Ascending aorta (tissue), 2 donors: Measurements from ENCODE around the gene ARHGAP40. TPM values are rescaled to one million over a fixed set of nuclear protein-coding genes. Genes with fewer than 3 reads are reported as not detected.

Experiments used
- DNase-seq, 2 donors: peaks; one replicate each; pipeline ENCODE4 v3.0.0-alpha.2; 2019; ENCODE audit warnings: low spot score in 2 of 2
- H3K27ac ChIP-seq, 2 donors: fragments of 200-600 bp; sonication (generic); one replicate each; pipeline ENCODE4 v1.5.1; 2016 to 2017; ENCODE audit warnings: mild to moderate bottlenecking in 1 of 2
- H3K27me3 ChIP-seq: fragments of 200-600 bp; sonication (generic); one replicate; pipeline ENCODE4 v1.5.1; 2017
- H3K36me3 ChIP-seq, 2 donors: fragments of 200-600 bp; sonication (generic); one replicate each; pipeline ENCODE4 v1.5.1; 2016
- H3K4me1 ChIP-seq, 2 donors: fragments of 200-600 bp; sonication (generic); one replicate each; pipeline ENCODE4 v1.5.1; 2016 to 2017; ENCODE audit warnings: mild to moderate bottlenecking in 1 of 2
- H3K4me3 ChIP-seq, 2 donors: fragments of 200-600 bp; sonication (generic); one replicate each; pipeline ENCODE4 v1.5.1; 2016 to 2017; ENCODE audit warnings: mild to moderate bottlenecking in 1 of 2
- H3K9me3 ChIP-seq, 2 donors: fragments of 200-600 bp; sonication (generic); one replicate each; pipeline ENCODE4 v1.5.1; 2016
- CTCF ChIP-seq, 3 experiments: fragments of 200-600 bp in 2 of 3; fragments of 450-650 bp in 1 of 3; sonication (generic) in 2 of 3; IDR thresholded peaks; one replicate each; pipeline ENCODE4 v1.5.1; 2016 to 2019; ENCODE audit warnings: antibody characterized with exemption in 3 of 3, mild to moderate bottlenecking in 1 of 3, moderate library complexity in 1 of 3
- intact Hi-C: fragments of 100-400 bp; cut with DNase I; formaldehyde crosslinking; loops from one replicate; pipeline ENCODE4 v1.15.1; 2023
- total RNA-seq: library from RNA; depleted of rRNA; stranded (reverse); fragments of >200 nt; gene quantifications from one replicate; pipeline ENCODE4 v1.1.0, GENCODE V29; 2016

ARHGAP40 gene
- total RNA-seq, 1 donor from 2014 or later = not detected

GRCh38 chr20:38674765-38675133 lies 73.1 kb downstream of the ARHGAP40 start:
- no peak for TF ChIP-seq CTCF (IDR thresholded peaks at IDR 0.05)
- H3K27ac ChIP-seq = no peak overlapping the region
- no peaks in the 10 kb centered on the region for H3K36me3 ChIP-seq
- H3K4me1 ChIP-seq = peaks cover 3% of the 10 kb centered on the region in 2 donors
- intact Hi-C loops = no loop called here
- peak overlapping the region in 1 of 2 donors; percentile 50 for H3K4me3 ChIP-seq
- no peaks in the 10 kb centered on the region for H3K9me3 ChIP-seq
- peaks cover 5% of the 10 kb centered on the region for H3K27me3 ChIP-seq
- no peak for DNase-seq

- H3K9me3 ChIP-seq = no peaks in the 10 kb centered on the region
- peaks cover 3% of the 10 kb centered on the region in 2 donors for H3K4me1 ChIP-seq
- DNase-seq = no peak
- TF ChIP-seq CTCF (IDR thresholded peaks at IDR 0.05) = no peak
- no peak overlapping the region for H3K27ac ChIP-seq
- no peaks in the 10 kb centered on the region for H3K36me3 ChIP-seq
- peaks cover 5% of the 10 kb centered on the region for H3K27me3 ChIP-seq
- no peak overlapping the region for H3K4me3 ChIP-seq
- intact Hi-C loops = no loop called here
Observed at GRCh38 chr20:38676576-38676975, 75.0 kb downstream of the ARHGAP40 start.

GRCh38 chr20:38680500-38681306 lies 79.1 kb downstream of the ARHGAP40 start:
- Histone ChIP-seq H3K9me3 (no peaks in the 10 kb centered on the region), H3K27me3 (no peaks in the 10 kb centered on the region), H3K4me1 (no peaks in the 10 kb centered on the region), H3K27ac (no peak overlapping the region), H3K4me3 (no peak overlapping the region), H3K36me3 (no peaks in the 10 kb centered on the region)
- DNase-seq = no peak
- no peak for TF ChIP-seq CTCF (IDR thresholded peaks at IDR 0.05)
- intact Hi-C loops = no loop called here

GRCh38 chr20:38685271-38685670 lies 83.7 kb downstream of the ARHGAP40 start:
- DNase-seq = no peak
- no peaks in the 10 kb centered on the region for H3K36me3 ChIP-seq
- no peak overlapping the region for H3K4me3 ChIP-seq
- H3K27ac ChIP-seq = no peak overlapping the region
- no peaks in the 10 kb centered on the region for H3K4me1 ChIP-seq
- TF ChIP-seq CTCF (IDR thresholded peaks at IDR 0.05) = no peak
- H3K9me3 ChIP-seq = no peaks in the 10 kb centered on the region
- H3K27me3 ChIP-seq = no peaks in the 10 kb centered on the region
- intact Hi-C loops = no loop called here

- H3K4me3 ChIP-seq = no peak overlapping the region
- intact Hi-C loops = no loop called here
- DNase-seq = no peak
- no peak for TF ChIP-seq CTCF (IDR thresholded peaks at IDR 0.05)
- H3K9me3 ChIP-seq = no peaks in the 10 kb centered on the region
- H3K27me3 ChIP-seq = no peaks in the 10 kb centered on the region
- no peak overlapping the region for H3K27ac ChIP-seq
- no peaks in the 10 kb centered on the region for H3K36me3 ChIP-seq
- no peaks in the 10 kb centered on the region for H3K4me1 ChIP-seq
Observed at GRCh38 chr20:38685853-38686473, 84.4 kb downstream of the ARHGAP40 start.
